Measurements from ENCODE around the gene VASN. TPM values are rescaled to one million over a fixed set of nuclear protein-coding genes. Genes with fewer than 3 reads are reported as not detected.

Gene VASN
- total RNA-seq, 6 experiments from 2014 or later, result 92.0 to 131 (median 103) TPM

DNA sequence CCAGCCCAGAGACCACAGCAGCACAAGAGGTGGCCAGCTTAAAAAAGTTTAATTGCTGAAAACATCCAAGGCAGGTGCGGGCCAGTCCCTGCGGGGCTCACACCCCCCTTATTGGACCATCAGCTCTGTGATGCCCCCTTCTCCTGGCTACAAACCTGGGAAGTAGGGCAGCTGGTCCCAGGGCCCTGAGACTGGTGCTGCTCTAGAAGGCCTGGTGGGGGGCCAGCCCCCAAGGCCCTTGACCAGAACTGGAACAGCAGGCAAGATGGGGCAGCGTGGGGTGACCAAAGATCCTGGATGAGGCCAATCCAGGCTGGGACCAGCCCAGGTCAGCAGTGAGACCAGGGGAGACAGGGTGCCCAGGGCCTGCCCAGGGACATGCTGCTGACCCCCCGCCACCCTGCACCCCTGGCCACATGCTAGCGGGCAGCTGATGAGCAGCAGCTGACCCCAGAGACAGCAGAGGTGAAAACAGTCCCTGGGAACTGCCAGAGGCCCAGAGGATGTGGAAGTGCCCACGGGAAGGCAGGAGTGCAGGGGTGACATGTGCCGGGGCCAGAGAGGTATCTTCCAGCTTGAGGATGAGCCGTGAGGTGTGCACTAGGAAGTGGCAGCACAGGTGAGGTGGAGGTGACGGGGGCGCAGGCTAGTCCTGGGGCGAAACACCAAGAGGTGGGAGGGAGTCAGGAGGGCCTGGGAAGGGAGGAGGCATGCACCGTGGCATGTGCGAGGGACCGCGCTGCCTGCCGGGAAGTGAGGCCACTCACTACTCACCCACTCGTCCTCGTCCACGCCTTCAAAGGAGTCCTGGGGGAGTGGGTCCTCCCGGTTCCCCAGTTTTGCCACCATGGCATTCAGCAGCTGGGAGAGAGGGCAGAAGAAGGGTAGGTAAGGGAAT, 16.9 kb upstream of the VASN start:
- Mint-ChIP-seq H3K27me3 (ENCODE audit: insufficient read depth) (peaks cover 2% of the 10 kb centered on the region; the same call in 1 of the 2 replicates), H3K27ac (no peak overlapping the region), H3K9me3 (no peaks in the 10 kb centered on the region), H3K4me1 (ENCODE audit: low read depth) (peaks cover 21% of the 10 kb centered on the region), H3K4me3 (no peak overlapping the region), H3K36me3 (ENCODE audit: low read depth) (no peaks in the 10 kb centered on the region; the same call in 1 of the 2 replicates)
- DNase-seq, result no peak
- TF ChIP-seq, protein P1, sequence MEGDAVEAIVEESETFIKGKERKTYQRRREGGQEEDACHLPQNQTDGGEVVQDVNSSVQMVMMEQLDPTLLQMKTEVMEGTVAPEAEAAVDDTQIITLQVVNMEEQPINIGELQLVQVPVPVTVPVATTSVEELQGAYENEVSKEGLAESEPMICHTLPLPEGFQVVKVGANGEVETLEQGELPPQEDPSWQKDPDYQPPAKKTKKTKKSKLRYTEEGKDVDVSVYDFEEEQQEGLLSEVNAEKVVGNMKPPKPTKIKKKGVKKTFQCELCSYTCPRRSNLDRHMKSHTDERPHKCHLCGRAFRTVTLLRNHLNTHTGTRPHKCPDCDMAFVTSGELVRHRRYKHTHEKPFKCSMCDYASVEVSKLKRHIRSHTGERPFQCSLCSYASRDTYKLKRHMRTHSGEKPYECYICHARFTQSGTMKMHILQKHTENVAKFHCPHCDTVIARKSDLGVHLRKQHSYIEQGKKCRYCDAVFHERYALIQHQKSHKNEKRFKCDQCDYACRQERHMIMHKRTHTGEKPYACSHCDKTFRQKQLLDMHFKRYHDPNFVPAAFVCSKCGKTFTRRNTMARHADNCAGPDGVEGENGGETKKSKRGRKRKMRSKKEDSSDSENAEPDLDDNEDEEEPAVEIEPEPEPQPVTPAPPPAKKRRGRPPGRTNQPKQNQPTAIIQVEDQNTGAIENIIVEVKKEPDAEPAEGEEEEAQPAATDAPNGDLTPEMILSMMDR (IDR thresholded peaks at IDR 0.05), result no peak

- no peaks in the 10 kb centered on the region for H3K27me3 Mint-ChIP-seq (ENCODE audit: insufficient read depth)
- DNase-seq, result no peak
- no peaks in the 10 kb centered on the region for H3K9me3 Mint-ChIP-seq
- peaks cover 16% of the 10 kb centered on the region for H3K4me1 Mint-ChIP-seq (ENCODE audit: low read depth)
- no peak overlapping the region for H3K27ac Mint-ChIP-seq
- no peaks in the 10 kb centered on the region for H3K36me3 Mint-ChIP-seq (ENCODE audit: low read depth)
- TF ChIP-seq, protein P1 (IDR thresholded peaks at IDR 0.05), result no peak
- H3K4me3 Mint-ChIP-seq, result no peak overlapping the region
These were observed 14.8 kb upstream of the VASN start for GRCh38 chr16:4356820-4357219.

DNA sequence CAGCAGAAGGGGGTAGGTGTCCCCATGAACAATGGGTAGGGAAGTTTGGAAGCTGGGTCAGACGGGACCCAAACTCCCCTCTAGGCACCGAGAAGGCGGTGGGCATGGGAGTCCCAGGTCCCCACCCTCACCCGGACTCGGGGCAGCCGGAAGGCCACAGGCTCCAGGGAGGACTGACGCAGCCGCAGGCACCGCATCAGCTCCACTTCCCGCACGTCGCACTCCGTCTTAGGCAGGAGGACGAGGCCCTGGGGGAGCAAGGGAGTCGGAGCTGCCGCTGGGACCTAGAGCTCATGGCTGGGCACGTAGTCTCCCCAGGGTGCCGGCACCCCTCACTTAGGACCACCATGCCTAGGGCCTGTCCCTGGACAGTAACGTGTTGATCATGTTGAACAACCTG, 13.4 kb upstream of the VASN start:
- H3K27ac Mint-ChIP-seq, result no peak overlapping the region
- no peak overlapping the region for H3K4me3 Mint-ChIP-seq
- TF ChIP-seq, protein P1 (IDR thresholded peaks at IDR 0.05), result no peak
- H3K27me3 Mint-ChIP-seq (ENCODE audit: insufficient read depth), result no peaks in the 10 kb centered on the region
- peaks cover 8% of the 10 kb centered on the region for H3K4me1 Mint-ChIP-seq (ENCODE audit: low read depth)
- DNase-seq, result no peak
- H3K36me3 Mint-ChIP-seq (ENCODE audit: low read depth), result no peaks in the 10 kb centered on the region
- no peaks in the 10 kb centered on the region for H3K9me3 Mint-ChIP-seq

DNA sequence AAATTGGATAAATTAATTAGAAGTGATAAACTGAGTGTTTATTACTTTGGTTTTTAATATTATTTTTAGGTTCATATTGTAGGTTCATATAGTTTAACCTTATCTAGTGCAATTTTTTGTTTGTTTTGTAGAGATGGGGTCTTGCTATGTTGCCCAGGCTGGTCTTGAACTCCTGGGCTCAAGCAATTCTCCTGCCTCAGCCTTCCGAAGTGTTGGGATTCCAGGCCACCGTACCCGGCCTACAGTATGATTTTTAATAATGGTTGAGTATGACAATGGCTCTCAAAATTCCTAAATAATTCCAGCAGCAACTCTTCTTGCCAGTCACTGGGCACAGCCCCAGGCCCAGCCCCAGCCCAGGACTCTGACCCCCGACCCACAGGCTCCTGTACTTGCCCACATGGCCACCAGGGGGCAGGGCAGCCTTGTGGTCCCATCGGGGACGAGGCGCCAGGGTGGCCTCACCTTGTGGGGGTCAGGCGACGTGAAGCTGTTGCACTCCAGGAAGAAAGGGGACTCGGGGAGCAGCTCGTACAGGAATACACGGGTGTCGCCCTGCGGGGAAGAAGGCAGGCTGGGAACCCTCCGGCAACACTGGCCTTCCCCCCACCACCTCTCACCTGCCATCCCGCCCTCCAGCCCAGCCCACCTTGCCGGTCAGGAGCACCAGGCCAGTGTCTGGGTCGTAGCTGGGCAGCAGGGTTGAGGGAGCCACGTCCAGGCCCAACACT, 12.7 kb upstream of the VASN start:
- TF ChIP-seq, protein P1 (IDR thresholded peaks at IDR 0.05), result peak; percentile 100
- no peaks in the 10 kb centered on the region for H3K36me3 Mint-ChIP-seq (ENCODE audit: low read depth)
- H3K9me3 Mint-ChIP-seq, result no peaks in the 10 kb centered on the region
- H3K27ac Mint-ChIP-seq, result no peak overlapping the region
- no peaks in the 10 kb centered on the region for H3K27me3 Mint-ChIP-seq (ENCODE audit: insufficient read depth)
- no peak for DNase-seq
- no peak overlapping the region for H3K4me3 Mint-ChIP-seq
- H3K4me1 Mint-ChIP-seq (ENCODE audit: low read depth), result peaks cover under 1% of the 10 kb centered on the region; the same call in 1 of the 2 replicates

GRCh38 chr16:4359914-4360313, 11.7 kb upstream of the VASN start:
- no peaks in the 10 kb centered on the region for H3K4me1 Mint-ChIP-seq (ENCODE audit: low read depth)
- no peak for DNase-seq
- TF ChIP-seq, protein P1 (IDR thresholded peaks at IDR 0.05), result no peak
- no peaks in the 10 kb centered on the region for H3K9me3 Mint-ChIP-seq
- no peak overlapping the region for H3K27ac Mint-ChIP-seq
- no peaks in the 10 kb centered on the region for H3K27me3 Mint-ChIP-seq (ENCODE audit: insufficient read depth)
- H3K36me3 Mint-ChIP-seq (ENCODE audit: low read depth), result no peaks in the 10 kb centered on the region
- H3K4me3 Mint-ChIP-seq, result no peak overlapping the region
